COLO829 (cell line): ENCODE measurements around the gene ABL2.
"Not testable (repeated sequence)": the region's sequence is repeated elsewhere in the genome, so short reads cannot be mapped to it uniquely, and the experiment has no call there.

Source experiments
- DNase-seq: peaks from one replicate; pipeline ENCODE4 v3.0.0; 2012; ENCODE audit warnings: low spot score

ABL2 gene

GRCh38 chr1:179213317-179213716, 16.2 kb downstream of the ABL2 start:
- not testable (repeated sequence) for DNase-seq

GRCh38 chr1:179208681-179209477, 20.6 kb downstream of the ABL2 start:
- no peak for DNase-seq

- DNase-seq = no peak
Measured at GRCh38 chr1:179206812-179207211, 22.7 kb downstream of the ABL2 start.

- DNase-seq = no peak
Measured at GRCh38 chr1:179205284-179205683, 24.2 kb downstream of the ABL2 start.

- no peak for DNase-seq
Measured at GRCh38 chr1:179202161-179202560, 27.3 kb downstream of the ABL2 start.

GRCh38 chr1:179200586-179200985, 28.9 kb downstream of the ABL2 start:
- DNase-seq = no peak

GRCh38 chr1:179197690-179198297, 31.7 kb downstream of the ABL2 start:
- no peak for DNase-seq

- DNase-seq = not testable (repeated sequence)
Measured at GRCh38 chr1:179195857-179196256, 33.6 kb downstream of the ABL2 start.

GRCh38 chr1:179195376-179195775, 34.1 kb downstream of the ABL2 start:
- no peak for DNase-seq

GRCh38 chr1:179194068-179194537, 35.4 kb downstream of the ABL2 start:
- no peak for DNase-seq

GRCh38 chr1:179190861-179191260, 38.6 kb downstream of the ABL2 start:
- DNase-seq = no peak

- DNase-seq = no peak
Measured at GRCh38 chr1:179187735-179188471, 41.6 kb downstream of the ABL2 start.

GRCh38 chr1:179187043-179187442, 42.4 kb downstream of the ABL2 start:
- DNase-seq = no peak

- DNase-seq = no peak
Measured at GRCh38 chr1:179184403-179184802, 45.1 kb downstream of the ABL2 start.

- no peak for DNase-seq
Measured at GRCh38 chr1:179183857-179184256, 45.6 kb downstream of the ABL2 start.

GRCh38 chr1:179178950-179179349, 50.5 kb downstream of the ABL2 start:
- peak; percentile 73 for DNase-seq

- DNase-seq = no peak
Measured at GRCh38 chr1:179178183-179178582, 51.3 kb downstream of the ABL2 start.

- no peak for DNase-seq
Measured at GRCh38 chr1:179177615-179178014, 51.9 kb downstream of the ABL2 start.

- no peak for DNase-seq
Measured at GRCh38 chr1:179177182-179177581, 52.3 kb downstream of the ABL2 start.

- DNase-seq = peak; percentile 93
Measured at GRCh38 chr1:179175011-179175841, 54.3 kb downstream of the ABL2 start.

- not testable (repeated sequence) for DNase-seq
Measured at GRCh38 chr1:179170468-179170770, 59.1 kb downstream of the ABL2 start.
